Liver (tissue), 9 donors: ENCODE data around the gene SUGCT. TPM values are rescaled to one million over a fixed set of nuclear protein-coding genes. Genes with fewer than 3 reads are reported as not detected.

ENCODE experiments used
- DNase-seq: peaks from one replicate; pipeline ENCODE4 v3.0.0-alpha.2; 2017; ENCODE audit warnings: low spot score
- H3K27ac ChIP-seq, 2 donors: one replicate each; pipeline ENCODE4 v1.7.0; 2013; ENCODE audit warnings: inconsistent platforms in 2 of 2, low read length in 2 of 2, control low read depth in 1 of 2, low read depth in 1 of 2, mild to moderate bottlenecking in 1 of 2
- H3K27me3 ChIP-seq, 4 donors: one replicate each; pipeline versions ENCODE4 v1.6.1 to v1.7.0; 2013; ENCODE audit warnings: low read length in 3 of 4, inconsistent platforms in 1 of 4, mild to moderate bottlenecking in 1 of 4, moderate library complexity in 1 of 4; ENCODE audit not compliant: control insufficient read depth in 4 of 4, insufficient read depth in 4 of 4
- H3K36me3 ChIP-seq, 4 donors: one replicate each; pipeline versions ENCODE4 v1.6.1 to v1.7.0; 2013; ENCODE audit warnings: low read length in 3 of 4, mild to moderate bottlenecking in 3 of 4, low read depth in 1 of 4, moderate library complexity in 1 of 4; ENCODE audit not compliant: control insufficient read depth in 4 of 4, insufficient read depth in 3 of 4
- H3K4me1 ChIP-seq, 4 donors: one replicate each; pipeline versions ENCODE4 v1.6.1 to v1.7.0; 2013; ENCODE audit warnings: low read length in 3 of 4, mild to moderate bottlenecking in 3 of 4, moderate library complexity in 1 of 4; ENCODE audit not compliant: control insufficient read depth in 4 of 4, insufficient read depth in 4 of 4
- H3K4me3 ChIP-seq, 3 donors: one replicate each; pipeline versions ENCODE4 v1.6.1 to v1.7.0; 2013; ENCODE audit warnings: low read length in 3 of 3, control low read depth in 1 of 3, low read depth in 1 of 3, mild to moderate bottlenecking in 1 of 3
- H3K9ac ChIP-seq, 2 donors: one replicate each; pipeline ENCODE4 v1.7.0; 2013; ENCODE audit warnings: low read length in 2 of 2, mild to moderate bottlenecking in 2 of 2, moderate library complexity in 2 of 2, control low read depth in 1 of 2, low read depth in 1 of 2
- H3K9me3 ChIP-seq, 4 donors: one replicate each; pipeline versions ENCODE4 v1.6.1 to v1.7.0; 2013; ENCODE audit warnings: low read length in 3 of 4; ENCODE audit not compliant: control insufficient read depth in 4 of 4
- EGR1 ChIP-seq, 2 donors: IDR thresholded peaks; 2 replicates each; pipeline ENCODE4 v1.6.1; 2016 to 2018; ENCODE audit warnings: antibody characterized with exemption in 2 of 2, low read depth in 2 of 2
- FOXA1 ChIP-seq: IDR thresholded peaks from 2 replicates; pipeline ENCODE4 v1.6.1; 2016; ENCODE audit warnings: antibody characterized with exemption
- FOXA2 ChIP-seq: IDR thresholded peaks from 2 replicates; pipeline ENCODE4 v1.6.1; 2016; ENCODE audit warnings: antibody characterized with exemption
- GABPA ChIP-seq, 2 donors: IDR thresholded peaks in 1 of 2; conservative IDR thresholded peaks in 1 of 2; 2 replicates each; pipeline ENCODE4 v1.6.1; 2016; ENCODE audit warnings: antibody characterized with exemption in 2 of 2, mild to moderate bottlenecking in 1 of 2, moderate library complexity in 1 of 2
- HNF4A ChIP-seq, 2 donors: conservative IDR thresholded peaks; 2 replicates each; pipeline ENCODE4 v1.6.1; 2016; ENCODE audit warnings: antibody characterized with exemption in 2 of 2, mild to moderate bottlenecking in 2 of 2
- HNF4G ChIP-seq: IDR thresholded peaks from 2 replicates; pipeline ENCODE4 v1.6.1; 2016; ENCODE audit warnings: antibody characterized with exemption
- JUND ChIP-seq, 2 donors: IDR thresholded peaks; 2 replicates each; pipeline ENCODE4 v1.6.1; 2016; ENCODE audit warnings: antibody characterized with exemption in 2 of 2
- NR2F2 ChIP-seq: IDR thresholded peaks from 2 replicates; pipeline ENCODE4 v1.6.1; 2016; ENCODE audit warnings: antibody characterized with exemption
- RAD21 ChIP-seq, 2 donors: IDR thresholded peaks; 2 replicates each; pipeline ENCODE4 v1.6.1; 2016; ENCODE audit warnings: antibody characterized with exemption in 2 of 2, mild to moderate bottlenecking in 2 of 2
- RXRA ChIP-seq, 2 donors: IDR thresholded peaks; 2 replicates each; pipeline ENCODE4 v1.6.1; 2017 to 2018; ENCODE audit warnings: antibody characterized with exemption in 2 of 2, mild to moderate bottlenecking in 1 of 2
- SP1 ChIP-seq: IDR thresholded peaks from 2 replicates; pipeline ENCODE4 v1.6.1; 2018; ENCODE audit warnings: antibody characterized with exemption, mild to moderate bottlenecking
- TAF1 ChIP-seq: conservative IDR thresholded peaks from 2 replicates; pipeline ENCODE4 v1.6.1; 2016; ENCODE audit warnings: antibody characterized with exemption, mild to moderate bottlenecking
- YY1 ChIP-seq: IDR thresholded peaks from 2 replicates; pipeline ENCODE4 v1.6.1; 2016; ENCODE audit warnings: antibody characterized with exemption, mild to moderate bottlenecking
- WGBS: extraction: QIAGEN DNeasy Blood & Tissue Kit; methylation state at CpG from one replicate; pipeline ENCODE4 v1.1.7; 2013; 5-methylcytosine and 5-hydroxymethylcytosine counted together
- polyA plus RNA-seq, 2 donors: library from polyadenylated mRNA; stranded (reverse) in 1 of 2; unstranded in 1 of 2; fragments of 200-250 nt in 1 of 2; fragments of >200 nt in 1 of 2; fragmentation: Nextera tagmentation in 1 of 2; extraction: Ambion mirVana in 1 of 2; gene quantifications; one replicate each; pipeline versions ENCODE4 v1.2.1 to v1.2.3, GENCODE V29; 2013 to 2015
- total RNA-seq, 2 donors: library from RNA; depleted of rRNA; stranded (reverse); fragments of >200 nt; gene quantifications; one replicate each; pipeline ENCODE4 v1.2.3, GENCODE V29; 2014
- TF ChIP-seq, protein P1 (sequence below): IDR thresholded peaks from 2 replicates; pipeline ENCODE4 v1.6.1; 2016; ENCODE audit warnings: antibody characterized with exemption
- TF ChIP-seq, protein P2 (sequence below): IDR thresholded peaks from 2 replicates; pipeline ENCODE4 v1.6.1; 2016; ENCODE audit warnings: antibody characterized with exemption
- TF ChIP-seq, protein P3 (sequence below): fragments of 150-350 bp; IDR thresholded peaks from 2 replicates; pipeline ENCODE4 v1.5.1; 2017; ENCODE audit warnings: improper control_type of control experiment, low read depth, low read length; ENCODE audit not compliant: missing input control
- TF ChIP-seq, protein P4 (sequence below): IDR thresholded peaks from 2 replicates; pipeline ENCODE4 v1.6.1; 2016; ENCODE audit warnings: antibody characterized with exemption, mild to moderate bottlenecking
- TF ChIP-seq, protein P5 (sequence below): IDR thresholded peaks from 2 replicates; pipeline ENCODE4 v1.6.1; 2016; ENCODE audit warnings: antibody characterized with exemption
- donor health status: healthy.
- donor health status: healthy.
- donor health status: healthy.
- donor health status: healthy.
- donor health status: healthy.

The SUGCT gene
- total and polyA plus RNA-seq, 4 donors: 6.2 to 11.9 (median 9.9) TPM

DNA sequence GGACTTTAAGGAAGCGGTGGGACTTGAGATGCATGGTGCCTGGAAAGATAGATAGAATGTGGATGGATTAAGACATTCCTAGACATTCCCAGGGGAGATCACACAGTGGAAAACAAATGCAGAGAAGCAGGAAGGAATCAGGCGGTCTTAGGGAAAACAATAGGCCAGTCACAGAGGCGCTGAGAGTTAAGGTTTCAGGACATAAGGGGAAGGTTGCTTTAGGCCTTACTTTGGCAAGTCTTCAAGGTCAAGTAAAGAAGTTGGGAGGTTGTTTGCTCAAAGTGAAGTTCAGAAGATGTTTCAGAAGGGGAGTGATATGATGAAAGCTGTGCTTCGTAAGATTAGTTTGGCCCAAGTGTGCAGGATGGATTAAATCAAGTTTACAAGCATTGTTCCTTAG, 109.4 kb downstream of the SUGCT start:
- Histone ChIP-seq H3K27ac (no peak overlapping the region), H3K4me1 (no peaks in the 10 kb centered on the region), H3K4me3 (no peak overlapping the region), H3K9me3 (no peaks in the 10 kb centered on the region), H3K27me3 (no peaks in the 10 kb centered on the region), H3K36me3 (no peaks in the 10 kb centered on the region), H3K9ac (no peak overlapping the region)
- 91% methylated on average over 4 of the region's 4 CpGs for WGBS
- no peak for DNase-seq
- TF ChIP-seq, protein P1, sequence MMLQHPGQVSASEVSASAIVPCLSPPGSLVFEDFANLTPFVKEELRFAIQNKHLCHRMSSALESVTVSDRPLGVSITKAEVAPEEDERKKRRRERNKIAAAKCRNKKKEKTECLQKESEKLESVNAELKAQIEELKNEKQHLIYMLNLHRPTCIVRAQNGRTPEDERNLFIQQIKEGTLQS: no peak
- no peak for TF ChIP-seq EGR1 (IDR thresholded peaks at IDR 0.05; ENCODE audit: low read depth in 2 of 2)
- TF ChIP-seq RXRA (IDR thresholded peaks at IDR 0.05): no peak
- no peak for TF ChIP-seq JUND (IDR thresholded peaks at IDR 0.05)
- no peak for TF ChIP-seq TAF1
- TF ChIP-seq, protein P2, sequence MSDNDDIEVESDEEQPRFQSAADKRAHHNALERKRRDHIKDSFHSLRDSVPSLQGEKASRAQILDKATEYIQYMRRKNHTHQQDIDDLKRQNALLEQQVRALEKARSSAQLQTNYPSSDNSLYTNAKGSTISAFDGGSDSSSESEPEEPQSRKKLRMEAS: no peak
- TF ChIP-seq, protein P3, sequence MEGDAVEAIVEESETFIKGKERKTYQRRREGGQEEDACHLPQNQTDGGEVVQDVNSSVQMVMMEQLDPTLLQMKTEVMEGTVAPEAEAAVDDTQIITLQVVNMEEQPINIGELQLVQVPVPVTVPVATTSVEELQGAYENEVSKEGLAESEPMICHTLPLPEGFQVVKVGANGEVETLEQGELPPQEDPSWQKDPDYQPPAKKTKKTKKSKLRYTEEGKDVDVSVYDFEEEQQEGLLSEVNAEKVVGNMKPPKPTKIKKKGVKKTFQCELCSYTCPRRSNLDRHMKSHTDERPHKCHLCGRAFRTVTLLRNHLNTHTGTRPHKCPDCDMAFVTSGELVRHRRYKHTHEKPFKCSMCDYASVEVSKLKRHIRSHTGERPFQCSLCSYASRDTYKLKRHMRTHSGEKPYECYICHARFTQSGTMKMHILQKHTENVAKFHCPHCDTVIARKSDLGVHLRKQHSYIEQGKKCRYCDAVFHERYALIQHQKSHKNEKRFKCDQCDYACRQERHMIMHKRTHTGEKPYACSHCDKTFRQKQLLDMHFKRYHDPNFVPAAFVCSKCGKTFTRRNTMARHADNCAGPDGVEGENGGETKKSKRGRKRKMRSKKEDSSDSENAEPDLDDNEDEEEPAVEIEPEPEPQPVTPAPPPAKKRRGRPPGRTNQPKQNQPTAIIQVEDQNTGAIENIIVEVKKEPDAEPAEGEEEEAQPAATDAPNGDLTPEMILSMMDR: no peak
- TF ChIP-seq, protein P4, sequence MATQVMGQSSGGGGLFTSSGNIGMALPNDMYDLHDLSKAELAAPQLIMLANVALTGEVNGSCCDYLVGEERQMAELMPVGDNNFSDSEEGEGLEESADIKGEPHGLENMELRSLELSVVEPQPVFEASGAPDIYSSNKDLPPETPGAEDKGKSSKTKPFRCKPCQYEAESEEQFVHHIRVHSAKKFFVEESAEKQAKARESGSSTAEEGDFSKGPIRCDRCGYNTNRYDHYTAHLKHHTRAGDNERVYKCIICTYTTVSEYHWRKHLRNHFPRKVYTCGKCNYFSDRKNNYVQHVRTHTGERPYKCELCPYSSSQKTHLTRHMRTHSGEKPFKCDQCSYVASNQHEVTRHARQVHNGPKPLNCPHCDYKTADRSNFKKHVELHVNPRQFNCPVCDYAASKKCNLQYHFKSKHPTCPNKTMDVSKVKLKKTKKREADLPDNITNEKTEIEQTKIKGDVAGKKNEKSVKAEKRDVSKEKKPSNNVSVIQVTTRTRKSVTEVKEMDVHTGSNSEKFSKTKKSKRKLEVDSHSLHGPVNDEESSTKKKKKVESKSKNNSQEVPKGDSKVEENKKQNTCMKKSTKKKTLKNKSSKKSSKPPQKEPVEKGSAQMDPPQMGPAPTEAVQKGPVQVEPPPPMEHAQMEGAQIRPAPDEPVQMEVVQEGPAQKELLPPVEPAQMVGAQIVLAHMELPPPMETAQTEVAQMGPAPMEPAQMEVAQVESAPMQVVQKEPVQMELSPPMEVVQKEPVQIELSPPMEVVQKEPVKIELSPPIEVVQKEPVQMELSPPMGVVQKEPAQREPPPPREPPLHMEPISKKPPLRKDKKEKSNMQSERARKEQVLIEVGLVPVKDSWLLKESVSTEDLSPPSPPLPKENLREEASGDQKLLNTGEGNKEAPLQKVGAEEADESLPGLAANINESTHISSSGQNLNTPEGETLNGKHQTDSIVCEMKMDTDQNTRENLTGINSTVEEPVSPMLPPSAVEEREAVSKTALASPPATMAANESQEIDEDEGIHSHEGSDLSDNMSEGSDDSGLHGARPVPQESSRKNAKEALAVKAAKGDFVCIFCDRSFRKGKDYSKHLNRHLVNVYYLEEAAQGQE: no peak
- no peak for TF ChIP-seq SP1
- TF ChIP-seq, protein P5, sequence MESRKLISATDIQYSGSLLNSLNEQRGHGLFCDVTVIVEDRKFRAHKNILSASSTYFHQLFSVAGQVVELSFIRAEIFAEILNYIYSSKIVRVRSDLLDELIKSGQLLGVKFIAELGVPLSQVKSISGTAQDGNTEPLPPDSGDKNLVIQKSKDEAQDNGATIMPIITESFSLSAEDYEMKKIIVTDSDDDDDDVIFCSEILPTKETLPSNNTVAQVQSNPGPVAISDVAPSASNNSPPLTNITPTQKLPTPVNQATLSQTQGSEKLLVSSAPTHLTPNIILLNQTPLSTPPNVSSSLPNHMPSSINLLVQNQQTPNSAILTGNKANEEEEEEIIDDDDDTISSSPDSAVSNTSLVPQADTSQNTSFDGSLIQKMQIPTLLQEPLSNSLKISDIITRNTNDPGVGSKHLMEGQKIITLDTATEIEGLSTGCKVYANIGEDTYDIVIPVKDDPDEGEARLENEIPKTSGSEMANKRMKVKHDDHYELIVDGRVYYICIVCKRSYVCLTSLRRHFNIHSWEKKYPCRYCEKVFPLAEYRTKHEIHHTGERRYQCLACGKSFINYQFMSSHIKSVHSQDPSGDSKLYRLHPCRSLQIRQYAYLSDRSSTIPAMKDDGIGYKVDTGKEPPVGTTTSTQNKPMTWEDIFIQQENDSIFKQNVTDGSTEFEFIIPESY: no peak
- no peak for TF ChIP-seq FOXA2
- TF ChIP-seq HNF4A (conservative IDR thresholded peaks at IDR 0.05): no peak
- TF ChIP-seq HNF4G: no peak
- no peak for TF ChIP-seq GABPA (IDR thresholded peaks at IDR 0.05 in 1 of 2, conservative IDR thresholded peaks at IDR 0.05 in 1 of 2)
- TF ChIP-seq YY1: no peak
- TF ChIP-seq NR2F2: no peak
- TF ChIP-seq FOXA1: no peak
- no peak for TF ChIP-seq RAD21 (IDR thresholded peaks at IDR 0.05)
